Measurements from ENCODE around the gene TAOK3.
A peak's percentile ranks its signal among the peaks of the same experiment; 100 is the strongest.

The TAOK3 gene

GRCh38 chr12:118107011-118107410 lies 265.7 kb downstream of the TAOK3 start:
- H3K4me1 ChIP-seq (ENCODE audit: insufficient read depth, low read length, poor library complexity, severe bottlenecking) = peaks cover 4% of the 10 kb centered on the region
- no peaks in the 10 kb centered on the region for H4K20me1 ChIP-seq (ENCODE audit: insufficient read depth, low read length, poor library complexity, severe bottlenecking)
- H3K36me3 ChIP-seq (ENCODE audit: insufficient read depth, low read length) = no peaks in the 10 kb centered on the region
- H2AFZ ChIP-seq (ENCODE audit: low read length) = no peak overlapping the region
- no peaks in the 10 kb centered on the region for H3K79me2 ChIP-seq (ENCODE audit: insufficient read depth, low read length)
- no peak overlapping the region for H3K4me2 ChIP-seq (ENCODE audit: low read depth, low read length, poor library complexity, severe bottlenecking)
- H3K27me3 ChIP-seq (ENCODE audit: insufficient read depth, low read length, poor library complexity, severe bottlenecking) = no peaks in the 10 kb centered on the region
- H3K4me3 ChIP-seq (ENCODE audit: low read length, poor library complexity, severe bottlenecking) = no peak overlapping the region
- H3K9me3 ChIP-seq (ENCODE audit: insufficient read depth, low read depth, low read length) = no peaks in the 10 kb centered on the region
- H3K9ac ChIP-seq (ENCODE audit: low read depth, low read length, poor library complexity, severe bottlenecking) = no peak overlapping the region
- no peaks in the 10 kb centered on the region for H3F3A ChIP-seq (ENCODE audit: low read depth)
- TF ChIP-seq EZH2phosphoT487 (IDR thresholded peaks at IDR 0.05; ENCODE audit: borderline replicate concordance) (no peak), CTCF (conservative IDR thresholded peaks at IDR 0.05; ENCODE audit: low read length) (no peak)
- H3K9me2 ChIP-seq (replicated peaks; ENCODE audit: low read depth, low read length) = no peaks in the 10 kb centered on the region

- H3K4me3 ChIP-seq (ENCODE audit: low read length, poor library complexity, severe bottlenecking) = peak within 1 kb of the TSS; percentile 90
- no peaks in the 10 kb centered on the region for H3F3A ChIP-seq (ENCODE audit: low read depth)
- no peaks in the 10 kb centered on the region for H3K27me3 ChIP-seq (ENCODE audit: insufficient read depth, low read length, poor library complexity, severe bottlenecking)
- no peak for TF ChIP-seq EZH2phosphoT487 (IDR thresholded peaks at IDR 0.05; ENCODE audit: borderline replicate concordance)
- no peak for TF ChIP-seq CTCF (conservative IDR thresholded peaks at IDR 0.05; ENCODE audit: low read length)
- H3K79me2 ChIP-seq (ENCODE audit: insufficient read depth, low read length) = no peaks in the 10 kb centered on the region
- no peaks in the 10 kb centered on the region for H3K36me3 ChIP-seq (ENCODE audit: insufficient read depth, low read length)
- no peaks in the 10 kb centered on the region for H3K9me3 ChIP-seq (ENCODE audit: insufficient read depth, low read depth, low read length)
- H4K20me1 ChIP-seq (ENCODE audit: insufficient read depth, low read length, poor library complexity, severe bottlenecking) = no peaks in the 10 kb centered on the region
- H3K9ac ChIP-seq (ENCODE audit: low read depth, low read length, poor library complexity, severe bottlenecking) = peak within 1 kb of the TSS; percentile 77
- peak within 1 kb of the TSS; percentile 95 for H2AFZ ChIP-seq (ENCODE audit: low read length)
- peak within 1 kb of the TSS; percentile 79 for H3K4me2 ChIP-seq (ENCODE audit: low read depth, low read length, poor library complexity, severe bottlenecking)
- peaks cover 4% of the 10 kb centered on the region for H3K4me1 ChIP-seq (ENCODE audit: insufficient read depth, low read length, poor library complexity, severe bottlenecking)
- no peaks in the 10 kb centered on the region for H3K9me2 ChIP-seq (replicated peaks; ENCODE audit: low read depth, low read length)
Measured at GRCh38 chr12:118103601-118104382, 268.9 kb downstream of the TAOK3 start, which contains the start of gene VSIG10. VSIG10 (minus strand) TSS chr12:118104011; CDS start chr12:118103671, 340 bp downstream.

GRCh38 chr12:118103201-118103600 lies 269.5 kb downstream of the TAOK3 start:
- Histone ChIP-seq H3K4me3 (ENCODE audit: low read length, poor library complexity, severe bottlenecking) (peak overlapping the region; percentile 90), H3K4me1 (ENCODE audit: insufficient read depth, low read length, poor library complexity, severe bottlenecking) (peaks cover 4% of the 10 kb centered on the region), H3K36me3 (ENCODE audit: insufficient read depth, low read length) (no peaks in the 10 kb centered on the region), H3K9me3 (ENCODE audit: insufficient read depth, low read depth, low read length) (no peaks in the 10 kb centered on the region), H2AFZ (ENCODE audit: low read length) (peak overlapping the region; percentile 95), H3K9me2 (replicated peaks; ENCODE audit: low read depth, low read length) (no peaks in the 10 kb centered on the region), H3K27me3 (ENCODE audit: insufficient read depth, low read length, poor library complexity, severe bottlenecking) (no peaks in the 10 kb centered on the region), H4K20me1 (ENCODE audit: insufficient read depth, low read length, poor library complexity, severe bottlenecking) (no peaks in the 10 kb centered on the region), H3F3A (ENCODE audit: low read depth) (no peaks in the 10 kb centered on the region), H3K79me2 (ENCODE audit: insufficient read depth, low read length) (no peaks in the 10 kb centered on the region), H3K4me2 (ENCODE audit: low read depth, low read length, poor library complexity, severe bottlenecking) (peak overlapping the region; percentile 79), H3K9ac (ENCODE audit: low read depth, low read length, poor library complexity, severe bottlenecking) (peak overlapping the region; percentile 77)
- no peak for TF ChIP-seq CTCF (conservative IDR thresholded peaks at IDR 0.05; ENCODE audit: low read length)
- no peak for TF ChIP-seq EZH2phosphoT487 (IDR thresholded peaks at IDR 0.05; ENCODE audit: borderline replicate concordance)

Measured in Loucy (cell line).